H9 (cell line): ENCODE measurements around the gene ASB10. TPM values are rescaled to one million over a fixed set of nuclear protein-coding genes. Genes with fewer than 3 reads are reported as not detected.
A peak's percentile ranks its signal among the peaks of the same experiment; 100 is the strongest.

Experiments used
- DNase-seq: peaks from one replicate; pipeline ENCODE4 v3.0.0-alpha.2; 2017
- H2AFZ ChIP-seq: one replicate; pipeline ENCODE4 v1.6.1; 2013; ENCODE audit warnings: mild to moderate bottlenecking, low read length, control low read depth, moderate library complexity
- H2AK5ac ChIP-seq: 2 replicates; pipeline ENCODE4 v1.6.1; 2013; ENCODE audit warnings: low read length, control low read depth, mixed read lengths; ENCODE audit not compliant: insufficient read length
- H2BK120ac ChIP-seq: one replicate; pipeline ENCODE4 v1.6.1; 2013; ENCODE audit warnings: low read depth, mild to moderate bottlenecking, low read length, control low read depth, inconsistent platforms; ENCODE audit not compliant: poor library complexity, severe bottlenecking
- H2BK12ac ChIP-seq: 2 replicates; pipeline ENCODE4 v1.6.1; 2013; ENCODE audit warnings: low read length, control low read depth, mixed read lengths, low read depth; ENCODE audit not compliant: insufficient read length
- H2BK15ac ChIP-seq: 2 replicates; pipeline ENCODE4 v1.6.1; 2013; ENCODE audit warnings: low read depth, low read length, control low read depth
- H2BK20ac ChIP-seq: one replicate; pipeline ENCODE4 v1.6.1; 2013; ENCODE audit warnings: low read depth, mild to moderate bottlenecking, low read length, control low read depth, inconsistent platforms; ENCODE audit not compliant: poor library complexity, severe bottlenecking
- H2BK5ac ChIP-seq: 2 replicates; pipeline ENCODE4 v1.6.1; 2013; ENCODE audit warnings: low read length, control low read depth, mixed read lengths; ENCODE audit not compliant: insufficient read length
- H3K14ac ChIP-seq: 2 replicates; pipeline ENCODE4 v1.6.1; 2013; ENCODE audit warnings: low read length, control low read depth; ENCODE audit not compliant: insufficient read depth
- H3K18ac ChIP-seq: 2 replicates; pipeline ENCODE4 v1.6.1; 2013; ENCODE audit warnings: low read depth, mild to moderate bottlenecking, mixed read lengths, low read length, control low read depth; ENCODE audit not compliant: insufficient read length
- H3K23ac ChIP-seq: 2 replicates; pipeline ENCODE4 v1.6.1; 2013; ENCODE audit warnings: low read length, control low read depth, mixed read lengths, low read depth; ENCODE audit not compliant: insufficient read length
- H3K23me2 ChIP-seq: 2 replicates; pipeline ENCODE4 v1.6.1; 2013; ENCODE audit warnings: low read depth, mild to moderate bottlenecking, mixed read lengths, low read length, control low read depth; ENCODE audit not compliant: insufficient read length, poor library complexity, severe bottlenecking
- H3K27ac ChIP-seq: 2 replicates; pipeline ENCODE4 v1.5.1; 2013; ENCODE audit warnings: low read length, control low read depth, mixed read lengths, low read depth; ENCODE audit not compliant: insufficient read length
- H3K27me3 ChIP-seq: 2 replicates; pipeline ENCODE4 v1.6.1; 2013; ENCODE audit warnings: low read length, control low read depth, inconsistent platforms; ENCODE audit not compliant: insufficient read depth
- H3K4ac ChIP-seq: 2 replicates; pipeline ENCODE4 v1.6.1; 2013; ENCODE audit warnings: low read depth, mild to moderate bottlenecking, control low read depth, inconsistent platforms, low read length, moderate library complexity
- H3K4me1 ChIP-seq: 2 replicates; pipeline ENCODE4 v1.6.1; 2013; ENCODE audit warnings: low read length, control low read depth, inconsistent platforms; ENCODE audit not compliant: insufficient read depth
- H3K4me2 ChIP-seq: 2 replicates; pipeline ENCODE4 v1.6.1; 2013; ENCODE audit warnings: low read length, control low read depth, mixed read lengths; ENCODE audit not compliant: insufficient read length, insufficient read depth
- H3K56ac ChIP-seq: 2 replicates; pipeline ENCODE4 v1.6.1; 2013; ENCODE audit warnings: low read depth, mild to moderate bottlenecking, mixed read lengths, low read length, control low read depth; ENCODE audit not compliant: insufficient read length
- H3K79me1 ChIP-seq: 2 replicates; pipeline ENCODE4 v1.6.1; 2013; ENCODE audit warnings: low read depth, mild to moderate bottlenecking, moderate library complexity, low read length, control low read depth, inconsistent platforms; ENCODE audit not compliant: insufficient read depth, poor library complexity, severe bottlenecking
- H3K79me2 ChIP-seq: 2 replicates; pipeline ENCODE4 v1.6.1; 2013; ENCODE audit warnings: low read length, control low read depth, inconsistent platforms; ENCODE audit not compliant: insufficient read depth
- H3K9ac ChIP-seq: 2 replicates; pipeline ENCODE4 v1.6.1; 2013; ENCODE audit warnings: low read length, control low read depth, mixed read lengths; ENCODE audit not compliant: insufficient read length; ENCODE audit errors: extremely low read depth
- H3K9me3 ChIP-seq: one replicate; pipeline ENCODE4 v1.6.1; 2013; ENCODE audit warnings: low read depth, low read length, inconsistent platforms; ENCODE audit not compliant: control insufficient read depth
- H3T11ph ChIP-seq: one replicate; pipeline ENCODE4 v1.6.1; 2013; ENCODE audit warnings: mild to moderate bottlenecking, low read length, control low read depth, inconsistent platforms
- H4K20me1 ChIP-seq: one replicate; pipeline ENCODE4 v1.6.1; 2013; ENCODE audit not compliant: control insufficient read depth, insufficient read length, insufficient read depth
- H4K5ac ChIP-seq: 2 replicates; pipeline ENCODE4 v1.6.1; 2013; ENCODE audit warnings: low read depth, mild to moderate bottlenecking, mixed read lengths, low read length, control low read depth; ENCODE audit not compliant: insufficient read length
- H4K8ac ChIP-seq: replicated peaks from 2 replicates; pipeline ENCODE4 v1.6.1; 2013; ENCODE audit warnings: low read length, control low read depth, mixed read lengths, low read depth; ENCODE audit not compliant: insufficient read length
- H4K91ac ChIP-seq: 2 replicates; pipeline ENCODE4 v1.6.1; 2013; ENCODE audit warnings: low read depth, mild to moderate bottlenecking, moderate library complexity, mixed read lengths, low read length, control low read depth; ENCODE audit not compliant: insufficient read length
- H3K27ac Mint-ChIP-seq, 3 experiments: 2 replicates in 2 of 3; 3 replicates in 1 of 3; pipeline ENCODE4 v1.8.0; 2020 to 2021; ENCODE audit warnings: mixed read lengths in 3 of 3, mild to moderate bottlenecking in 1 of 3, moderate library complexity in 1 of 3
- H3K27me3 Mint-ChIP-seq: 2 replicates; pipeline ENCODE4 v1.8.0; 2021; ENCODE audit warnings: low read depth, mild to moderate bottlenecking, moderate library complexity, mixed read lengths
- H3K36me3 Mint-ChIP-seq, 3 experiments: 2 replicates in 2 of 3; 3 replicates in 1 of 3; pipeline ENCODE4 v1.8.0; 2020 to 2021; ENCODE audit warnings: low read depth in 3 of 3, mixed read lengths in 3 of 3; ENCODE audit not compliant: insufficient read depth in 1 of 3
- H3K4me1 Mint-ChIP-seq, 2 experiments: 2 replicates each; pipeline ENCODE4 v1.8.0; 2020; ENCODE audit warnings: mixed read lengths in 2 of 2
- H3K4me3 Mint-ChIP-seq, 2 experiments: 2 replicates in 1 of 2; 3 replicates in 1 of 2; pipeline ENCODE4 v1.8.0; 2020 to 2021; ENCODE audit warnings: mild to moderate bottlenecking in 2 of 2, mixed read lengths in 2 of 2, moderate library complexity in 1 of 2
- H3K9me3 Mint-ChIP-seq, 2 experiments: 2 replicates in 1 of 2; 3 replicates in 1 of 2; pipeline ENCODE4 v1.8.0; 2020; ENCODE audit warnings: mild to moderate bottlenecking in 2 of 2, mixed read lengths in 2 of 2, moderate library complexity in 1 of 2
- CTCF ChIP-seq: fragments of 200-600 bp; sonication (generic); conservative IDR thresholded peaks from 3 replicates; pipeline ENCODE4 v1.8.0; 2021; ENCODE audit warnings: antibody characterized with exemption, mild to moderate bottlenecking
- WGBS: extraction: QIAGEN DNeasy Blood & Tissue Kit; methylation state at CpG from one replicate; pipeline ENCODE4 v1.1.7; 2013; ENCODE audit warnings: missing lambda C conversion rate, low lambda C conversion rate, mixed read lengths; ENCODE audit not compliant: insufficient read length; ENCODE audit errors: extremely low coverage; 5-methylcytosine and 5-hydroxymethylcytosine counted together
- total RNA-seq: library from RNA; stranded (reverse); gene quantifications from 2 replicates; pipeline ENCODE4 v1.2.1, GENCODE V29; 2021

The ASB10 gene
- total RNA-seq, 1 experiment from 2014 or later, result not detected

DNA sequence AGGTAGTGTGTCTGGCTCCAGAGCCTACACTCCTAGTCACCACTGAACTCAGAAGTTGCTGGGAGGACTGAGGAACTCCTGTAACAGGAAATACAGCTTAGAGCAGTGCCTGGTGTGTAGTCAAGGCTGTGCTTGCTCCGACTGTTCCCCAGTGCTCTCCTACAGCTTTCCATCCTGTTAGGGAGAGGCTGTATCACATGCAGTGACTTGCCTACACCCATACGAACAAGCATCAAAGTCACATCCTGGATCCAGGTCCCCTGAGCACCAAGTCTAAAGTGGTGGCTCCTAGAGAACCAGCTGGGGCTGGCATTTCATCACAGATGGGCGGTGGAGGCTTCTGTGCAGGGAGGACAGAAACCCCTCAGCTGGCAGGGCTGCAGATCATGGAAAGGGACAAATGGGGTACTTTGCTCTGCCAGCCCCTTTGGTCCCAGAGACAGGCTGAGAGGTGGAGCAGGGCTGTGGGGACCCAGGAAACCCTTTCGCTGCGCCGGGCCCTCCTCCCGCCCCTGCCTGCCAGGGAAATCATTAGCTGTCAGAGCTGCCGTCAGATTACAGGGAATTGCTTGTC, 7.7 kb downstream of the ASB10 start:
- H3K27me3 ChIP-seq, result no peaks in the 10 kb centered on the region
- H3K23me2 ChIP-seq, result no peaks in the 10 kb centered on the region
- no peak overlapping the region for H2BK120ac ChIP-seq
- no peak overlapping the region for H4K5ac ChIP-seq
- TF ChIP-seq CTCF, result no peak
- H2BK5ac ChIP-seq, result no peak overlapping the region
- H2AK5ac ChIP-seq, result no peak overlapping the region
- no peak overlapping the region for H2BK20ac ChIP-seq
- no peak overlapping the region for H3K14ac ChIP-seq
- no peak overlapping the region for H3K23ac ChIP-seq
- peak; percentile 10 for DNase-seq
- H4K91ac ChIP-seq, result no peak overlapping the region
- Mint-ChIP-seq H3K36me3 (peaks cover 0 to 3% (median 0%) of the 10 kb centered on the region in 3 experiments; a peak in 2 of 7 replicates), H3K27me3 (peaks cover 69% of the 10 kb centered on the region), H3K27ac (no peak overlapping the region), H3K9me3 (peaks cover 3 to 6% of the 10 kb centered on the region in 2 experiments; a peak in 3 of 5 replicates), H3K4me3 (no peak overlapping the region), H3K4me1 (peaks cover 3 to 8% of the 10 kb centered on the region in 2 experiments; a peak in 3 of 4 replicates)
- H3K9me3 ChIP-seq, result no peaks in the 10 kb centered on the region
- no peak overlapping the region for H2AFZ ChIP-seq
- WGBS, result no CpG with 5 or more reads among the region's 8 CpGs
- H3K4me2 ChIP-seq, result no peak overlapping the region
- H3K79me2 ChIP-seq, result no peaks in the 10 kb centered on the region
- no peaks in the 10 kb centered on the region for H3K4me1 ChIP-seq
- no peak overlapping the region for H3K4ac ChIP-seq
- H3K79me1 ChIP-seq, result no peaks in the 10 kb centered on the region
- no peak overlapping the region for H2BK15ac ChIP-seq
- H3K27ac ChIP-seq, result no peak overlapping the region
- H4K20me1 ChIP-seq, result no peaks in the 10 kb centered on the region
- H3K9ac ChIP-seq, result no peak overlapping the region
- no peak overlapping the region for H3T11ph ChIP-seq
- H2BK12ac ChIP-seq, result no peak overlapping the region
- no peak overlapping the region for H4K8ac ChIP-seq
- H3K56ac ChIP-seq, result no peak overlapping the region
- H3K18ac ChIP-seq, result no peak overlapping the region
